Type B pancreatic cell (in vitro differentiated cells): ENCODE results near the gene ROS1. TPM values are rescaled to one million over a fixed set of nuclear protein-coding genes. Genes with fewer than 3 reads are reported as not detected.
A peak's percentile ranks its signal among the peaks of the same experiment; 100 is the strongest.

Source experiments
- DNase-seq: peaks from one replicate; pipeline ENCODE4 v3.0.0; 2021; ENCODE audit warnings: mixed read lengths; ENCODE audit not compliant: unreplicated experiment; ENCODE audit errors: extremely low spot score
- H3K27ac Mint-ChIP-seq: 2 replicates; pipeline ENCODE4 v1.8.0; 2021; ENCODE audit warnings: mild to moderate bottlenecking, mixed read lengths
- H3K27me3 Mint-ChIP-seq: 2 replicates; pipeline ENCODE4 v1.8.0; 2021; ENCODE audit warnings: mixed read lengths
- H3K36me3 Mint-ChIP-seq: 2 replicates; pipeline ENCODE4 v1.8.0; 2021; ENCODE audit warnings: mixed read lengths
- H3K4me1 Mint-ChIP-seq: one replicate; pipeline ENCODE4 v1.8.0; 2021; ENCODE audit warnings: mixed read lengths; ENCODE audit not compliant: unreplicated experiment
- H3K4me3 Mint-ChIP-seq: 2 replicates; pipeline ENCODE4 v1.8.0; 2021; ENCODE audit warnings: mild to moderate bottlenecking, mixed read lengths
- H3K9me3 Mint-ChIP-seq: 2 replicates; pipeline ENCODE4 v1.8.0; 2021; ENCODE audit warnings: mixed read lengths
- total RNA-seq: library from RNA; stranded (reverse); gene quantifications from 2 replicates; pipeline ENCODE4 v1.2.1, GENCODE V29; 2021; ENCODE audit warnings: low replicate concordance
- TF ChIP-seq, protein P1 (sequence below): fragments of 200-600 bp; sonication (generic); conservative IDR thresholded peaks from 2 replicates; pipeline ENCODE4 v1.5.0; 2021; ENCODE audit warnings: antibody characterized with exemption, mild to moderate bottlenecking

Gene ROS1
- total RNA-seq, 1 donor from 2014 or later = 0.19 TPM

DNA sequence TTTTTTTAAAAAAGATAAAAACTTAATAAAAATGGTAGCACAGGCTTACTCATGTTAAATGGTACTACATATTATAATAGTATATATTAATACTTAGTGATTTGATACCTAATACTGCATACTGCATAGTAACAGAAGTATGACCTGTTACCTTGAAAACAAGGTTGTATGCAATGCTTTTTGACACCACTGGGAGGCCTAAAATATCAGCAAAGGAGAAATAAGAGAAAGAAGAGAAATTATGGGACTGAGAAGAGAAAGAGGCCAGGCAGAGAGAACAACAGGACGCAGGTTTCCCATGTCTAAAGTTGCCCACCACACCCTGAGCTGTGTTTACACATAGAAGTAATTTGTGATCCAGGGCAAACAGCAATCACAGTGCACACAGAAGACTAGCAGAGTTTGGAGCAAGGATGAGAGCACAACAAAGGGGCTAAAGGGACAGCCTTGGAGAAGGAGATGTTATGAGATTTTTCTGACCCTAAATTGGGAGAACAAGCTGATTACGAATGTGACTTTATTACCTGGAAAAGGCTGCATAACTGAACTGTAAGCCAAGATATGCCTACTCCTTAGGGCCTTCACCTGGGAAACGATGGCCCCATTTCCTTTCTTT, 73.2 kb downstream of the ROS1 start:
- DNase-seq = no peak
- no peak overlapping the region for H3K27ac Mint-ChIP-seq
- TF ChIP-seq, protein P1, sequence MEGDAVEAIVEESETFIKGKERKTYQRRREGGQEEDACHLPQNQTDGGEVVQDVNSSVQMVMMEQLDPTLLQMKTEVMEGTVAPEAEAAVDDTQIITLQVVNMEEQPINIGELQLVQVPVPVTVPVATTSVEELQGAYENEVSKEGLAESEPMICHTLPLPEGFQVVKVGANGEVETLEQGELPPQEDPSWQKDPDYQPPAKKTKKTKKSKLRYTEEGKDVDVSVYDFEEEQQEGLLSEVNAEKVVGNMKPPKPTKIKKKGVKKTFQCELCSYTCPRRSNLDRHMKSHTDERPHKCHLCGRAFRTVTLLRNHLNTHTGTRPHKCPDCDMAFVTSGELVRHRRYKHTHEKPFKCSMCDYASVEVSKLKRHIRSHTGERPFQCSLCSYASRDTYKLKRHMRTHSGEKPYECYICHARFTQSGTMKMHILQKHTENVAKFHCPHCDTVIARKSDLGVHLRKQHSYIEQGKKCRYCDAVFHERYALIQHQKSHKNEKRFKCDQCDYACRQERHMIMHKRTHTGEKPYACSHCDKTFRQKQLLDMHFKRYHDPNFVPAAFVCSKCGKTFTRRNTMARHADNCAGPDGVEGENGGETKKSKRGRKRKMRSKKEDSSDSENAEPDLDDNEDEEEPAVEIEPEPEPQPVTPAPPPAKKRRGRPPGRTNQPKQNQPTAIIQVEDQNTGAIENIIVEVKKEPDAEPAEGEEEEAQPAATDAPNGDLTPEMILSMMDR = peak; percentile 69

GRCh38 chr6:117351521-117351920, 74.2 kb downstream of the ROS1 start:
- Mint-ChIP-seq H3K4me3 (no peak overlapping the region), H3K9me3 (no peaks in the 10 kb centered on the region), H3K27ac (no peak overlapping the region), H3K36me3 (no peaks in the 10 kb centered on the region), H3K4me1 (peaks cover 4% of the 10 kb centered on the region), H3K27me3 (no peaks in the 10 kb centered on the region)
- DNase-seq = no peak
- TF ChIP-seq, protein P1 = no peak

More for the DNA sequence above, 73.2 kb downstream of the ROS1 start:
- H3K27me3 Mint-ChIP-seq = no peaks in the 10 kb centered on the region
- no peaks in the 10 kb centered on the region for H3K9me3 Mint-ChIP-seq
- H3K4me3 Mint-ChIP-seq = no peak overlapping the region
- no peaks in the 10 kb centered on the region for H3K36me3 Mint-ChIP-seq
- H3K4me1 Mint-ChIP-seq = peaks cover 4% of the 10 kb centered on the region

DNA sequence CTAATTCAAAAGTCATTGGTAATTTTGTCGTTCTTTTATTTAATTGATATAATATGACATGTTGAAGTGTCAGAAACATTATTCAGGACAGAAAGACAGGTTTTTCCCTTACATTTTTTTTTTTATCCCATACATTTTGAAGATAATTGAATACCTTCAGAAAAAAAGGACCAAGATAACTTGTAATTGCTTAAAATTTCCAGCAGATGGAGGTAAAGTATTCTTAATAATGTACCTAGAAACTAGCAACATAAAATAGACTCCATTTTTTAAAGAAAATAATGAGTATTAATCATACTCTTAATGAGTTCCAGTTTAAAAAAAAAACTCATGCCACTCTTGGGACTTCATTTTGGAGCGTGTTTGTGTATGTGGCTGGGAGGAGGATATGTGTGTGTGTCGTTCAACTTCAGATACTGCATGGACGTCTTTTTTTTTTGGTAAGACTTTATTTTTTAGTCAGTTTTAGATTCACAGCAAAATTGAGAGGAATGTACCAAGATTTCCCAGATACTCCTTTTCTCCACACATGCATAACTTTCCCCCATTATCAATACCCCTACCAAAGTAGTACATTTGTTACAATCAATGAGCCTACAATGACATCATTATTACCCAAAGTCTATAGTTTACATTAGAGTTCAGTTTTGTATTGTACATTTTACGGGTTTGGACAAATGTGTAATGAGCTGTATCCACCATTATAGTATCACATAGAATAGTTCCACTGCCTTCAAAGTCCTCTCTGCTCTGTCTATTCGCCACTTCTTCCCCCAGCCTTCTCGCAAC, 79.4 kb downstream of the ROS1 start:
- Mint-ChIP-seq H3K4me3 (no peak overlapping the region), H3K27ac (no peak overlapping the region), H3K4me1 (no peaks in the 10 kb centered on the region), H3K9me3 (no peaks in the 10 kb centered on the region), H3K36me3 (no peaks in the 10 kb centered on the region), H3K27me3 (peaks cover under 1% of the 10 kb centered on the region)
- TF ChIP-seq, protein P1 = peak; percentile 81
- DNase-seq = no peak

DNA sequence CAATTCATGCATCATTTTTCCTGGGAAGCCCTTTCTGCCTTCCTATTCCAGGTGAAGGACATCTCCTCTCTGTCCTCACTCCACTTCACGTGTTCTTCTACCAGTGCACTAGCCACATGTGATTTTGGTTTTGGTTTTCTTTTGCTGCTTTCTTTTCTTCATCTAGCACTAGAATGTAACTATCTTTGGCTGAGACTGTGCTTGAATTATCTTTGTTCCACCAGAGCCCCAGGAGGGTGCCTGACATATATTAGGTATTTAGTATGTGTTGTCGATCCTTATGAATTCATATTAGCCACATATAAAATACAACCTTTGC, 80.5 kb downstream of the ROS1 start:
- DNase-seq = no peak
- no peaks in the 10 kb centered on the region for H3K36me3 Mint-ChIP-seq
- no peak overlapping the region for H3K4me3 Mint-ChIP-seq
- H3K27ac Mint-ChIP-seq = no peak overlapping the region
- TF ChIP-seq, protein P1 = no peak
- H3K4me1 Mint-ChIP-seq = no peaks in the 10 kb centered on the region
- peaks cover 3% of the 10 kb centered on the region for H3K27me3 Mint-ChIP-seq
- H3K9me3 Mint-ChIP-seq = no peaks in the 10 kb centered on the region

DNA sequence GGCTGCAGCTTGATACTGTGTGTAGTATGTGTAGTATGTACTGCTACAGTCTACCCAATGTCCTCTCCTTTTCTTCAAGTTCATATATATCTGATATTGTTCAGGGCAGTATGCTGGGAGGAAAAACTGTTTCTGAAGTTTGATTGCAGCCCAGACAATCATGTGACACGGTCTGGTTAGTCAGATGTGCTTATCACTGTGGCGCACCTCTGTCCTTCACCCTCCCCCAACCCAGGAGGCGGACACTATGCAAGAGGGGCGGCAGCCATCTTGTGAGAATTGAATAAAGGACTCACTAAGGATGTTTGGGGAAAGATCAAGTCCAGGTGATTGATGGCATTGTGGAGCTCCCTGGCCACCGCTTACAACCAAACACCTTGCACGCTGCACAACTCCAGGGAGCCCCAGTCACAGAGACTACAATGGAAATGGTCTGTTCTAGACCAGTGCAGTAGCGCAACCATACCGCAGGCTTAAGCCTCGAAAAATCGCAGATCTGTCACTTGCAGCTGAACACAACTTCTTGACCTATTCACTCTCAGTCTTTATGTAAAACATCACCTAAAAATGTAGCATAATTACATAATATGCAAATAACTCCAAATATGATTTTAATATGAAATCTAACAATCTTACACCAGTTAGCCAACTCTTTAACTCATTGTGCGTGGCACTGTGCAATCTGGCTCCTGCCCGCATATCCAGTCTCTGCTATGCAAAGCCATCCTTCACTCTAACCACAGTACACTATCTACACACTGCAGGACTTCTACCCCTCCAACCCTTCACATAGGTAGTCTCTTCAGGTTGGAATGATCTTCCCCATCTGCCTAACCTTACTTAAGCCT, 81.1 kb downstream of the ROS1 start:
- TF ChIP-seq, protein P1 = no peak
- H3K4me3 Mint-ChIP-seq = no peak overlapping the region
- peaks cover 3% of the 10 kb centered on the region for H3K27me3 Mint-ChIP-seq
- no peaks in the 10 kb centered on the region for H3K9me3 Mint-ChIP-seq
- H3K27ac Mint-ChIP-seq = no peak overlapping the region
- no peak for DNase-seq
- H3K36me3 Mint-ChIP-seq = no peaks in the 10 kb centered on the region
- H3K4me1 Mint-ChIP-seq = no peaks in the 10 kb centered on the region
